IMR-90 (cell line): ENCODE results near the gene KCNMA1. TPM values are rescaled to one million over a fixed set of nuclear protein-coding genes. Genes with fewer than 3 reads are reported as not detected.

ENCODE experiments used
- ATAC-seq: fragments of 200-7000 bp; cut with Tn5 transposase; 2 replicates; pipeline ENCODE4 v1.9.1; 2020; ENCODE audit warnings: low read depth, mild to moderate bottlenecking, moderate library complexity
- BruUV-seq: library from RNA; stranded (reverse); fragments of 400-500 nt; replicated peaks from 2 replicates; lab custom pipeline; 2021; lab: Mats Ljungman, UMichigan
- CTCF ChIA-PET: fragments of 300-600 bp; formaldehyde crosslinking; extraction: SDS; loops from one replicate; lab custom pipeline; 2021; ENCODE audit warnings: antibody characterized with exemption; lab: Yijun Ruan, JAX
- POLR2A ChIA-PET: fragments of 300-600 bp; sonication (Branson Sonifier 250); formaldehyde crosslinking; loops from one replicate; lab custom pipeline; 2022; ENCODE audit warnings: antibody characterized with exemption; ENCODE audit not compliant: unreplicated experiment; lab: Charles Lee
- DNase-seq: peaks from one replicate; pipeline ENCODE4 v3.0.0; 2013
- H2AFZ ChIP-seq: replicated peaks from 2 replicates; pipeline ENCODE3; 2013; ENCODE audit warnings: low read length, mild to moderate bottlenecking; ENCODE audit not compliant: poor library complexity
- H2AK5ac ChIP-seq: 2 replicates; pipeline ENCODE4 v1.6.1; 2013; ENCODE audit warnings: low read depth, low read length, inconsistent platforms
- H2AK9ac ChIP-seq: replicated peaks from 2 replicates; pipeline ENCODE3; 2013; ENCODE audit warnings: mild to moderate bottlenecking, low read depth, low read length, moderate library complexity; ENCODE audit not compliant: poor library complexity
- H2BK120ac ChIP-seq: 2 replicates; pipeline ENCODE4 v1.6.1; 2013; ENCODE audit warnings: low read depth, low read length, inconsistent platforms
- H2BK15ac ChIP-seq: 3 replicates; pipeline ENCODE4 v1.6.1; 2013; ENCODE audit warnings: low read depth, low read length, inconsistent platforms
- H2BK20ac ChIP-seq: 2 replicates; pipeline ENCODE4 v1.6.1; 2013; ENCODE audit warnings: low read depth, mild to moderate bottlenecking, inconsistent platforms, low read length, moderate library complexity
- H2BK5ac ChIP-seq: 2 replicates; pipeline ENCODE4 v1.6.1; 2013; ENCODE audit warnings: mild to moderate bottlenecking, low read depth, low read length, inconsistent platforms; ENCODE audit not compliant: poor library complexity, severe bottlenecking
- H3K14ac ChIP-seq: replicated peaks from 2 replicates; pipeline ENCODE4 v1.6.1; 2013; ENCODE audit warnings: low read depth, low read length, inconsistent platforms
- H3K18ac ChIP-seq: 2 replicates; pipeline ENCODE4 v1.6.1; 2013; ENCODE audit warnings: low read depth, low read length, control low read depth
- H3K23ac ChIP-seq: 2 replicates; pipeline ENCODE4 v1.6.1; 2013; ENCODE audit warnings: low read depth, low read length, inconsistent platforms
- H3K27ac ChIP-seq: 2 replicates; pipeline ENCODE4 v1.5.1; 2013; ENCODE audit warnings: mild to moderate bottlenecking, control low read depth, low read length; ENCODE audit not compliant: insufficient read depth
- H3K27me3 ChIP-seq: 2 replicates; pipeline ENCODE4 v1.6.1; 2013; ENCODE audit warnings: low read length; ENCODE audit not compliant: control insufficient read depth, insufficient read depth
- H3K36me3 ChIP-seq: 2 replicates; pipeline ENCODE4 v1.6.1; 2013; ENCODE audit warnings: low read length, mixed read lengths; ENCODE audit not compliant: control insufficient read depth, insufficient read depth
- H3K4ac ChIP-seq: 2 replicates; pipeline ENCODE4 v1.6.1; 2013; ENCODE audit warnings: low read depth, low read length, inconsistent platforms
- H3K4me1 ChIP-seq: 2 replicates; pipeline ENCODE4 v1.6.1; 2013; ENCODE audit warnings: low read length, mixed read lengths; ENCODE audit not compliant: control insufficient read depth, insufficient read depth
- H3K4me2 ChIP-seq: 2 replicates; pipeline ENCODE4 v1.6.1; 2013; ENCODE audit warnings: low read depth, mild to moderate bottlenecking, control low read depth, low read length, moderate library complexity
- H3K4me3 ChIP-seq: 2 replicates; pipeline ENCODE4 v1.5.1; 2013; ENCODE audit warnings: low read depth, mild to moderate bottlenecking, control low read depth, low read length, moderate library complexity; ENCODE audit not compliant: insufficient read depth
- H3K56ac ChIP-seq: 2 replicates; pipeline ENCODE4 v1.6.1; 2013; ENCODE audit warnings: low read length, inconsistent platforms; ENCODE audit not compliant: insufficient read depth; ENCODE audit errors: extremely low read depth
- H3K79me1 ChIP-seq, 2 experiments: 2 replicates each; pipeline ENCODE4 v1.6.1; 2013; ENCODE audit warnings: low read length in 2 of 2, inconsistent platforms in 1 of 2, low read depth in 1 of 2
- H3K9ac ChIP-seq: 2 replicates; pipeline ENCODE4 v1.6.1; 2013; ENCODE audit warnings: low read depth, low read length, control low read depth
- H3K9me1 ChIP-seq: 2 replicates; pipeline ENCODE4 v1.6.1; 2013; ENCODE audit warnings: low read length, inconsistent platforms; ENCODE audit not compliant: insufficient read depth
- H3K9me3 ChIP-seq: 2 replicates; pipeline ENCODE4 v1.6.1; 2013; ENCODE audit warnings: low read length; ENCODE audit not compliant: control insufficient read depth, insufficient read depth
- H4K20me1 ChIP-seq: 2 replicates; pipeline ENCODE4 v1.6.1; 2013; ENCODE audit warnings: low read length, inconsistent platforms; ENCODE audit not compliant: insufficient read depth
- H4K5ac ChIP-seq: 2 replicates; pipeline ENCODE4 v1.6.1; 2013; ENCODE audit warnings: mild to moderate bottlenecking, low read depth, low read length, control low read depth
- H4K8ac ChIP-seq, 2 experiments: 2 replicates each; pipeline ENCODE4 v1.6.1; 2013; ENCODE audit warnings: low read depth in 2 of 2, low read length in 2 of 2, control low read depth in 1 of 2, inconsistent platforms in 1 of 2
- H4K91ac ChIP-seq: 2 replicates; pipeline ENCODE4 v1.6.1; 2013; ENCODE audit warnings: low read depth, low read length, inconsistent platforms; ENCODE audit not compliant: insufficient read depth
- BHLHE40 ChIP-seq: fragments of 150-350 bp; IDR thresholded peaks from 2 replicates; pipeline ENCODE4 v1.6.1; 2016; ENCODE audit warnings: mild to moderate bottlenecking, low read depth, low read length
- CEBPB ChIP-seq: IDR thresholded peaks from 2 replicates; pipeline ENCODE4 v1.6.1; 2012; ENCODE audit warnings: low read depth, low read length, improper control_type of control experiment
- CHD1 ChIP-seq: IDR thresholded peaks from 2 replicates; pipeline ENCODE4 v1.6.1; 2012; ENCODE audit warnings: low read depth, low read length, improper control_type of control experiment
- CTCF ChIP-seq: conservative IDR thresholded peaks from 2 replicates; pipeline ENCODE4 v1.5.1; 2012; ENCODE audit warnings: mild to moderate bottlenecking, low read depth, low read length, improper control_type of control experiment
- ELK1 ChIP-seq: fragments of 150-350 bp; IDR thresholded peaks from 2 replicates; pipeline ENCODE4 v1.6.1; 2016; ENCODE audit warnings: low read depth, mild to moderate bottlenecking, low read length, moderate library complexity, borderline replicate concordance
- FOS ChIP-seq: fragments of 150-350 bp; IDR thresholded peaks from 2 replicates; pipeline ENCODE4 v1.6.1; 2016; ENCODE audit warnings: low read depth, low read length
- MAFK ChIP-seq: IDR thresholded peaks from 2 replicates; pipeline ENCODE4 v1.6.1; 2012; ENCODE audit warnings: low read depth, low read length, improper control_type of control experiment
- MAZ ChIP-seq: IDR thresholded peaks from 2 replicates; pipeline ENCODE4 v1.6.1; 2012; ENCODE audit warnings: low read depth, mild to moderate bottlenecking, low read length, improper control_type of control experiment, moderate library complexity, borderline replicate concordance
- MXI1 ChIP-seq: IDR thresholded peaks from 2 replicates; pipeline ENCODE4 v1.6.1; 2012; ENCODE audit warnings: low read depth, mild to moderate bottlenecking, low read length, moderate library complexity, borderline replicate concordance
- NFE2L2 ChIP-seq: fragments of 150-350 bp; IDR thresholded peaks from 2 replicates; pipeline ENCODE4 v1.6.1; 2016; ENCODE audit warnings: low read depth, mild to moderate bottlenecking, low read length
- POLR2A ChIP-seq: IDR thresholded peaks from 2 replicates; pipeline ENCODE4 v1.6.1; 2012; ENCODE audit warnings: mild to moderate bottlenecking, low read depth, low read length
- RAD21 ChIP-seq: IDR thresholded peaks from 2 replicates; pipeline ENCODE4 v1.6.1; 2012; ENCODE audit warnings: low read length, improper control_type of control experiment
- RCOR1 ChIP-seq: IDR thresholded peaks from 2 replicates; pipeline ENCODE4 v1.6.1; 2012; ENCODE audit warnings: mild to moderate bottlenecking, low read length, improper control_type of control experiment; ENCODE audit not compliant: insufficient replicate concordance
- RFX5 ChIP-seq: IDR thresholded peaks from 2 replicates; pipeline ENCODE4 v1.8.0; 2012; ENCODE audit warnings: low read depth, mild to moderate bottlenecking, low read length, moderate library complexity
- SMC3 ChIP-seq: fragments of 150-350 bp; IDR thresholded peaks from 2 replicates; pipeline ENCODE4 v1.6.1; 2016; ENCODE audit warnings: low read depth, mild to moderate bottlenecking, antibody characterized with exemption, low read length, moderate library complexity
- USF2 ChIP-seq: fragments of 150-350 bp; IDR thresholded peaks from 2 replicates; pipeline ENCODE4 v1.6.1; 2017; ENCODE audit warnings: mild to moderate bottlenecking, antibody characterized with exemption, low read length, low read depth
- WGBS, 2 experiments: methylation state at CpG; one replicate each; pipeline versions ENCODE4 v1.1.5 to v1.1.7; 2013; ENCODE audit warnings: missing lambda C conversion rate in 2 of 2; ENCODE audit not compliant: insufficient read length in 1 of 2; ENCODE audit errors: extremely low coverage in 2 of 2; 5-methylcytosine and 5-hydroxymethylcytosine counted together
- dilution Hi-C: fragments of 300-500 bp; cut with HindIII; formaldehyde crosslinking; loops from one replicate; pipeline ENCODE4 v1.14.3; 2018; ENCODE audit warnings: low sequenced_read_pairs; ENCODE audit not compliant: unreplicated experiment
- in situ Hi-C: fragments of 300-500 bp; cut with MboI; formaldehyde crosslinking; loops from 3 replicates; pipeline ENCODE4 v1.14.3; 2019; ENCODE audit warnings: low sequenced_read_pairs, inconsistent platforms, mixed read lengths
- intact Hi-C: fragments of 100-400 bp; cut with micrococcal nuclease; formaldehyde crosslinking; loops from 2 replicates; pipeline ENCODE4 v1.10.0; 2022
- polyA plus RNA-seq, 3 experiments: library from polyadenylated mRNA; depleted of rRNA; stranded (reverse); fragments of >200 nt; gene quantifications; 2 replicates each; pipeline ENCODE4 v1.2.3, GENCODE V29; 2012; ENCODE audit warnings: low replicate concordance in 1 of 3
- total RNA-seq: library from RNA; depleted of rRNA; stranded (reverse); fragments of >200 nt; gene quantifications from 2 replicates; pipeline ENCODE4 v1.2.3, GENCODE V29; 2012

KCNMA1 gene
- total and polyA plus RNA-seq, 2 of the 4 experiments (the other 2 are of a cell fraction) = 25.6 to 29.6 TPM

GRCh38 chr10:77186936-77187335 is 450.7 kb downstream of the KCNMA1 start:
- Histone ChIP-seq H3K18ac (no peak overlapping the region), H2AK5ac (peak overlapping the region; percentile 51; the same call in 1 of the 2 replicates), H3K23ac (no peak overlapping the region), H2AFZ (no peak overlapping the region), H4K5ac (no peak overlapping the region), H2BK120ac (peak overlapping the region; percentile 40; the same call in 1 of the 2 replicates), H3K56ac (no peak overlapping the region), H3K9me3 (no peaks in the 10 kb centered on the region), H3K4me3 (no peak overlapping the region), H3K9me1 (no peaks in the 10 kb centered on the region; the same call in 1 of the 2 replicates), H3K4ac (0 out of 2 replicates have a peak overlapping the region, but pooled peaks have one; percentile 6), H4K8ac (peak overlapping the region in 1 of 2 experiments; percentile 53; a peak in 1 of 4 replicates), H2BK15ac (no peak overlapping the region), H4K91ac (no peak overlapping the region), H4K20me1 (no peaks in the 10 kb centered on the region), H3K27me3 (no peaks in the 10 kb centered on the region), H3K27ac (no peak overlapping the region), H3K79me1 (no peaks in the 10 kb centered on the region), H3K4me1 (peaks cover 6% of the 10 kb centered on the region), H2AK9ac (no peak overlapping the region), H3K36me3 (no peaks in the 10 kb centered on the region), H2BK20ac (peak overlapping the region; percentile 63; the same call in 1 of the 2 replicates), H2BK5ac (no peak overlapping the region), H3K14ac (peak overlapping the region; percentile 20; the same call in 1 of the 2 replicates), H3K9ac (no peak overlapping the region), H3K4me2 (no peak overlapping the region)
- in situ Hi-C loops (no loop called here), dilution Hi-C loops (no loop called here), intact Hi-C loops (no loop called here)
- no peak for ATAC-seq
- POLR2A ChIA-PET = no interaction called here
- CTCF ChIA-PET = no interaction called here
- no TSS peak for BruUV-seq
- whole genome bisulfite sequencing, 2 experiments = no CpG with 5 or more reads among the region's 3 CpGs
- DNase-seq = peak; percentile 31
- TF ChIP-seq CHD1 (no peak), CEBPB (no peak), CTCF (no peak), BHLHE40 (no peak), RCOR1 (no peak), USF2 (no peak), MAZ (no peak), ELK1 (no peak), MAFK (no peak), RAD21 (no peak), NFE2L2 (no peak), SMC3 (no peak), RFX5 (no peak), MXI1 (no peak), FOS (no peak), POLR2A (no peak)
